GM23338 (cell line): ENCODE results near the gene DHFR. TPM values are rescaled to one million over a fixed set of nuclear protein-coding genes. Genes with fewer than 3 reads are reported as not detected.

Source experiments
- ATAC-seq: fragments of 200-7000 bp; cut with Tn5 transposase; 3 replicates; pipeline ENCODE4 v1.9.1; 2020
- DNase-seq: peaks from one replicate; pipeline ENCODE4 v3.0.0-alpha.2; 2015; ENCODE audit warnings: low spot score
- H2AFZ ChIP-seq: fragments of 200-600 bp; sonication (generic); 2 replicates; pipeline ENCODE4 v1.8.0; 2016; ENCODE audit warnings: antibody characterized with exemption, mild to moderate bottlenecking, moderate library complexity
- H3F3A ChIP-seq: fragments of 200-600 bp; sonication (generic); replicated peaks from 2 replicates; pipeline ENCODE4 v1.8.0; 2017; ENCODE audit warnings: antibody characterized with exemption, mixed run types, low read depth
- H3K27ac ChIP-seq: fragments of 200-600 bp; sonication (generic); 2 replicates; pipeline ENCODE4 v1.6.1; 2016; ENCODE audit warnings: low read depth
- H3K27me3 ChIP-seq: fragments of 200-600 bp; sonication (generic); 2 replicates; pipeline ENCODE4 v1.8.0; 2016; ENCODE audit warnings: mild to moderate bottlenecking, mixed run types, moderate library complexity; ENCODE audit not compliant: insufficient read depth
- H3K36me3 ChIP-seq: fragments of 200-600 bp; sonication (generic); 2 replicates; pipeline ENCODE4 v1.8.0; 2016; ENCODE audit warnings: mild to moderate bottlenecking; ENCODE audit not compliant: insufficient read depth
- H3K4me1 ChIP-seq: fragments of 200-600 bp; sonication (generic); 2 replicates; pipeline ENCODE4 v1.8.0; 2016; ENCODE audit warnings: mild to moderate bottlenecking, moderate library complexity; ENCODE audit not compliant: insufficient read depth
- H3K4me2 ChIP-seq: fragments of 200-600 bp; sonication (generic); 2 replicates; pipeline ENCODE4 v1.7.1; 2017; ENCODE audit warnings: mixed run types
- H3K4me3 ChIP-seq: fragments of 200-600 bp; sonication (generic); 2 replicates; pipeline ENCODE4 v1.6.1; 2016; ENCODE audit warnings: mixed run types
- H3K79me2 ChIP-seq: fragments of 200-600 bp; sonication (generic); replicated peaks from 2 replicates; pipeline ENCODE4 v1.8.0; 2017; ENCODE audit warnings: mild to moderate bottlenecking; ENCODE audit not compliant: insufficient read depth
- H3K9me2 ChIP-seq: fragments of 200-600 bp; sonication (generic); 2 replicates; pipeline ENCODE4 v1.8.0; 2017; ENCODE audit not compliant: insufficient read depth
- H4K20me1 ChIP-seq: fragments of 200-600 bp; sonication (generic); replicated peaks from 2 replicates; pipeline ENCODE4 v1.8.0; 2017; ENCODE audit warnings: mild to moderate bottlenecking; ENCODE audit not compliant: insufficient read depth
- H3K27ac Mint-ChIP-seq: 2 replicates; pipeline ENCODE4 v1.8.0; 2020; ENCODE audit warnings: inconsistent platforms, mild to moderate bottlenecking, moderate library complexity, mixed read lengths
- H3K27me3 Mint-ChIP-seq: 3 replicates; pipeline ENCODE4 v1.8.0; 2022; ENCODE audit warnings: low read depth, mild to moderate bottlenecking, moderate library complexity, mixed read lengths, inconsistent platforms; ENCODE audit not compliant: insufficient read depth, poor library complexity
- H3K36me3 Mint-ChIP-seq: 3 replicates; pipeline ENCODE4 v1.8.0; 2021; ENCODE audit warnings: low read depth, mild to moderate bottlenecking, inconsistent platforms, moderate library complexity, mixed read lengths
- H3K4me1 Mint-ChIP-seq: 3 replicates; pipeline ENCODE4 v1.8.0; 2020; ENCODE audit warnings: mild to moderate bottlenecking, inconsistent platforms, mixed read lengths
- H3K4me3 Mint-ChIP-seq: 3 replicates; pipeline ENCODE4 v1.8.0; 2021; ENCODE audit warnings: moderate library complexity, mild to moderate bottlenecking, inconsistent platforms, mixed read lengths
- H3K9me3 Mint-ChIP-seq: 3 replicates; pipeline ENCODE4 v1.8.0; 2020; ENCODE audit warnings: moderate library complexity, mild to moderate bottlenecking, inconsistent platforms, mixed read lengths
- JUNB ChIP-seq: IDR thresholded peaks from one replicate; pipeline ENCODE4 v1.6.1; 2016; ENCODE audit warnings: antibody characterized with exemption; ENCODE audit not compliant: unreplicated experiment
- polyA plus RNA-seq: library from polyadenylated mRNA; unstranded; fragments of >200 nt; fragmentation: Nextera tagmentation; extraction: Ambion mirVana; gene quantifications from 2 replicates; pipeline ENCODE4 v1.2.1, GENCODE V29; 2016
- total RNA-seq: library from RNA; depleted of rRNA; stranded (reverse); fragments of >200 nt; shearing (Covaris generic); gene quantifications from 2 replicates; pipeline ENCODE4 v1.2.3, GENCODE V29; 2014
- TF ChIP-seq, protein P1 (sequence below): IDR thresholded peaks from 2 replicates; pipeline ENCODE4 v1.6.1; 2016; ENCODE audit warnings: antibody characterized with exemption
- TF ChIP-seq, protein P2 (sequence below): fragments of 250-450 bp; sonication (Bioruptor Pico); IDR thresholded peaks from 2 replicates; pipeline ENCODE4 v1.5.0; 2020; ENCODE audit warnings: mild to moderate bottlenecking, moderate library complexity

The DHFR gene
- total and polyA plus RNA-seq, 2 experiments from 2014 or later = 56.2 to 95.6 TPM

DNA sequence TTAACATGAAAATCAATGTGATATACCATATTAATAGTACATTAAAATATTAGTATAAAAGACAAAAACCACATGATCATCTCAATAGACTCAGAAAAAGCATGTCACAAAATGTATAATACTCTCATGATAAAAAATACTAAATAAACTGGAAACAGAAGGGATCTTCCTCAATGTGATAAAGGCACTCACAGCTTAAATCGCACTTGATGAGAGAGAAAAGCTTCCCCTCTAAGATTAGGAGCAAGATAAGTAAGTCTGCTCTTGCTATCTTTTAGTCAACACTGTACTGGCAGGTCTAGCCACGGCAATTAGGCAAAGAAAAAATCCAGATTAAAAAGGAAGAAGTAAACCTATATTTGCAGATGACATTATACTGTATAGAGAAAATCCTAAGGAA, 22.1 kb downstream of the DHFR start:
- Histone ChIP-seq H3K27ac (no peak overlapping the region), H3K4me1 (no peaks in the 10 kb centered on the region), H3K9me2 (no peaks in the 10 kb centered on the region), H3F3A (no peaks in the 10 kb centered on the region), H3K4me2 (no peak overlapping the region), H3K36me3 (peaks cover 22% of the 10 kb centered on the region), H3K27me3 (no peaks in the 10 kb centered on the region), H3K4me3 (no peak overlapping the region), H2AFZ (no peak overlapping the region), H4K20me1 (no peaks in the 10 kb centered on the region), H3K79me2 (no peaks in the 10 kb centered on the region)
- no peak overlapping the region for H3K27ac Mint-ChIP-seq
- peaks cover 66% of the 10 kb centered on the region for H3K36me3 Mint-ChIP-seq
- H3K27me3 Mint-ChIP-seq = no peaks in the 10 kb centered on the region
- ATAC-seq (no peak), DNase-seq (no peak)
- H3K9me3 Mint-ChIP-seq = no peaks in the 10 kb centered on the region
- no peaks in the 10 kb centered on the region for H3K4me1 Mint-ChIP-seq
- no peak overlapping the region for H3K4me3 Mint-ChIP-seq
- no peak for TF ChIP-seq JUNB
- TF ChIP-seq, protein P1, sequence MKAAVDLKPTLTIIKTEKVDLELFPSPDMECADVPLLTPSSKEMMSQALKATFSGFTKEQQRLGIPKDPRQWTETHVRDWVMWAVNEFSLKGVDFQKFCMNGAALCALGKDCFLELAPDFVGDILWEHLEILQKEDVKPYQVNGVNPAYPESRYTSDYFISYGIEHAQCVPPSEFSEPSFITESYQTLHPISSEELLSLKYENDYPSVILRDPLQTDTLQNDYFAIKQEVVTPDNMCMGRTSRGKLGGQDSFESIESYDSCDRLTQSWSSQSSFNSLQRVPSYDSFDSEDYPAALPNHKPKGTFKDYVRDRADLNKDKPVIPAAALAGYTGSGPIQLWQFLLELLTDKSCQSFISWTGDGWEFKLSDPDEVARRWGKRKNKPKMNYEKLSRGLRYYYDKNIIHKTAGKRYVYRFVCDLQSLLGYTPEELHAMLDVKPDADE = no peak
- TF ChIP-seq, protein P2, sequence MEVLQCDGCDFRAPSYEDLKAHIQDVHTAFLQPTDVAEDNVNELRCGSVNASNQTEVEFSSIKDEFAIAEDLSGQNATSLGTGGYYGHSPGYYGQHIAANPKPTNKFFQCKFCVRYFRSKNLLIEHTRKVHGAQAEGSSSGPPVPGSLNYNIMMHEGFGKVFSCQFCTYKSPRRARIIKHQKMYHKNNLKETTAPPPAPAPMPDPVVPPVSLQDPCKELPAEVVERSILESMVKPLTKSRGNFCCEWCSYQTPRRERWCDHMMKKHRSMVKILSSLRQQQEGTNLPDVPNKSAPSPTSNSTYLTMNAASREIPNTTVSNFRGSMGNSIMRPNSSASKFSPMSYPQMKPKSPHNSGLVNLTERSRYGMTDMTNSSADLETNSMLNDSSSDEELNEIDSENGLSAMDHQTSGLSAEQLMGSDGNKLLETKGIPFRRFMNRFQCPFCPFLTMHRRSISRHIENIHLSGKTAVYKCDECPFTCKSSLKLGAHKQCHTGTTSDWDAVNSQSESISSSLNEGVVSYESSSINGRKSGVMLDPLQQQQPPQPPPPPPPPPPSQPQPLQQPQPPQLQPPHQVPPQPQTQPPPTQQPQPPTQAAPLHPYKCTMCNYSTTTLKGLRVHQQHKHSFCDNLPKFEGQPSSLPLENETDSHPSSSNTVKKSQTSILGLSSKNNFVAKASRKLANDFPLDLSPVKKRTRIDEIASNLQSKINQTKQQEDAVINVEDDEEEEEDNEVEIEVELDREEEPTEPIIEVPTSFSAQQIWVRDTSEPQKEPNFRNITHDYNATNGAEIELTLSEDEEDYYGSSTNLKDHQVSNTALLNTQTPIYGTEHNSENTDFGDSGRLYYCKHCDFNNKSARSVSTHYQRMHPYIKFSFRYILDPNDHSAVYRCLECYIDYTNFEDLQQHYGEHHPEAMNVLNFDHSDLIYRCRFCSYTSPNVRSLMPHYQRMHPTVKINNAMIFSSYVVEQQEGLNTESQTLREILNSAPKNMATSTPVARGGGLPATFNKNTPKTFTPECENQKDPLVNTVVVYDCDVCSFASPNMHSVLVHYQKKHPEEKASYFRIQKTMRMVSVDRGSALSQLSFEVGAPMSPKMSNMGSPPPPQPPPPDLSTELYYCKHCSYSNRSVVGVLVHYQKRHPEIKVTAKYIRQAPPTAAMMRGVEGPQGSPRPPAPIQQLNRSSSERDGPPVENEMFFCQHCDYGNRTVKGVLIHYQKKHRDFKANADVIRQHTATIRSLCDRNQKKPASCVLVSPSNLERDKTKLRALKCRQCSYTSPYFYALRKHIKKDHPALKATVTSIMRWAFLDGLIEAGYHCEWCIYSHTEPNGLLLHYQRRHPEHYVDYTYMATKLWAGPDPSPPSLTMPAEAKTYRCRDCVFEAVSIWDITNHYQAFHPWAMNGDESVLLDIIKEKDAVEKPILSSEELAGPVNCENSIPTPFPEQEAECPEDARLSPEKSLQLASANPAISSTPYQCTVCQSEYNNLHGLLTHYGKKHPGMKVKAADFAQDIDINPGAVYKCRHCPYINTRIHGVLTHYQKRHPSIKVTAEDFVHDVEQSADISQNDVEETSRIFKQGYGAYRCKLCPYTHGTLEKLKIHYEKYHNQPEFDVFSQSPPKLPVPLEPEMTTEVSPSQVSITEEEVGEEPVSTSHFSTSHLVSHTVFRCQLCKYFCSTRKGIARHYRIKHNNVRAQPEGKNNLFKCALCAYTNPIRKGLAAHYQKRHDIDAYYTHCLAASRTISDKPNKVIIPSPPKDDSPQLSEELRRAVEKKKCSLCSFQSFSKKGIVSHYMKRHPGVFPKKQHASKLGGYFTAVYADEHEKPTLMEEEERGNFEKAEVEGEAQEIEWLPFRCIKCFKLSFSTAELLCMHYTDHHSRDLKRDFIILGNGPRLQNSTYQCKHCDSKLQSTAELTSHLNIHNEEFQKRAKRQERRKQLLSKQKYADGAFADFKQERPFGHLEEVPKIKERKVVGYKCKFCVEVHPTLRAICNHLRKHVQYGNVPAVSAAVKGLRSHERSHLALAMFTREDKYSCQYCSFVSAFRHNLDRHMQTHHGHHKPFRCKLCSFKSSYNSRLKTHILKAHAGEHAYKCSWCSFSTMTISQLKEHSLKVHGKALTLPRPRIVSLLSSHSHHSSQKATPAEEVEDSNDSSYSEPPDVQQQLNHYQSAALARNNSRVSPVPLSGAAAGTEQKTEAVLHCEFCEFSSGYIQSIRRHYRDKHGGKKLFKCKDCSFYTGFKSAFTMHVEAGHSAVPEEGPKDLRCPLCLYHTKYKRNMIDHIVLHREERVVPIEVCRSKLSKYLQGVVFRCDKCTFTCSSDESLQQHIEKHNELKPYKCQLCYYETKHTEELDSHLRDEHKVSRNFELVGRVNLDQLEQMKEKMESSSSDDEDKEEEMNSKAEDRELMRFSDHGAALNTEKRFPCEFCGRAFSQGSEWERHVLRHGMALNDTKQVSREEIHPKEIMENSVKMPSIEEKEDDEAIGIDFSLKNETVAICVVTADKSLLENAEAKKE (CRISPR knock-in tag) = no peak
